Stimulated activated CD4-positive, alpha-beta T cell treated with anti-CD3 and anti-CD28 coated beads, Interleukin-15, amount 100 ng/mL, for 1 hour (primary cell): ENCODE measurements around the gene CDC5L.
A peak's percentile ranks its signal among the peaks of the same experiment; 100 is the strongest.
"Not testable (repeated sequence)": the region's sequence is repeated elsewhere in the genome, so short reads cannot be mapped to it uniquely, and the experiment has no call there.

Experiments used
- DNase-seq, 2 donors: peaks; one replicate each; pipeline ENCODE4 v3.0.0-alpha.2; 2020; ENCODE audit warnings: low read depth in 1 of 2, low spot score in 1 of 2

Gene CDC5L

GRCh38 chr6:44387346-44388134 lies at the start of gene CDC5L:
TSS of gene CDC5L (plus strand) at chr6:44387706. CDS start at chr6:44387824, 118 bp downstream.
- DNase-seq: peak; percentile 70 to 84

GRCh38 chr6:44338228-44339122 lies 49.0 kb upstream of the CDC5L start:
- DNase-seq: peak; percentile 25 to 36

- no peak for DNase-seq
These were observed 48.2 kb upstream of the CDC5L start for GRCh38 chr6:44339301-44339700.

DNA sequence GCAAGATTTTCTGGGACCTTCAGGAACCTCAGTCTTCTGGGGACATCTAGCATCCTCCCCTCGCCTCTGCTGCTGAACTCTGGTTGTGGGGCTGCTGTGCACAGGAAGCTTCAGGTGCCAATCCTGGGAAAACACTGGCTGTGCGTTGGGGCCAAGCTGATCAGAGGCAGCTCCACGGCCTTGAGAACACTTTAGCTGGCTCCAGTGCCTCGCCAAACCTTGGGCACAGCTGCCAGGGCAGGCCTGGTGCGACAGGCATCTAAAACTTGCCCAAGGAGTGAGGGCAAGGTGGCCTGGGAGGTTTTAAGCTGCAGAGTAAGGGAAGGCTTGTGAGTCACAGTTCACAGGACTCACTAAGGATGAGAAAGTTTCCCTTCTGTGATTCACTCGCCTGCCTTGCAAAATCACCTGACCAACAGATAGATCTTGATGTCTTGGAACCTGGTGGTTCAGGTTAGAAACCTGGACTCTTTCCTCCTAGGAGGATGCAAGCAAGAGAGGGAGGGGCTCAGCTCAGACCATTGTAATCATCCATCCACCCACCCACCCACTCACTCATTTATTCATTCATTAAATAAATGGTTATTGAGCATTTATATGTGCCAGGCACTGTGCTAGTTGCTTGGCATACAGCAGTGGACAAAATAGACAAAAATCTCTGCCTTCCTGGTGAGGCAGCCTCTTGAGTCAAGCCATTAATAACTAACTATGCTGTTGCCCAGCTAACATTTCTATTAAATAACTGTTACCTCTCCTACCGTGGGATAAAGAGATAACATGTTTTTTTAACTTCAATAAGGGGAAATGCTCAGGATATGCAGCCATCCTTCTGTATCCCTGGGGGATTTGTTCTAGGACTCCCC lies 47.5 kb upstream of the CDC5L start:
- no peak for DNase-seq

DNA sequence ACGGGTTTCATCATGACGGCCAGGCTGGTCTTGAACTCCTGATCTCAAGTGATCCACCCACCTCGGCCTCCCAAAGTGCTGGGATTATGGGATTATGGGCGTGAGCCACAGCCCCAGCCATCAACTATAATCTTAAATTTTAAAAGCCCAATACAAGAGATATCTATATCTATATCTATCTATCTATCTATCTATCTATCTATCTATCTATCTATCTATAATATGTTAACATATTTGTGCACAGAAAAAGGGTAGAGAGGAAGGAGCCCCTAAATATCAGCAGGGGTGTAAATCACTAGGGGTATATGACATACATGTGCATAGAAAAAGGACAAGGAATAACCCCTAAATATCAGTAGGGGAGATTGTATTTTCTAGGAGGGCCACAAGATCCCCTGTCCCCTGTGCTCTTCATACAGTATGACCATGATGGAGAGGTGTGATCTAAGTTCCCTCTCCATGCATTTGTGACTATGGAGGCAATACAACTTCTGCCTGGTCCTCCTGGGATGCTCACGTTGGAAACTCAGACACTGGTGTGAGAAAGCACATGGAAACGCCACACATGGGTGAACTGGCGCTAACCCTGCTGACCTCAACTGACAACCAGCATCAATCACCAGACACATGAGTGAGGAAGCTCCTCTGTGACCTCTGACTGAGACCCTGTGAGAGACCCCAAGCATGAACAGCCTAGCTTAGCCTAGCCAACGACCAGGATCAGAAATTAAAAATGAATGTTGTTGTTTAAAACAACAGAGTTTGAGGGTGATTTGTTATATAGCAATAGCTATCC lies 46.2 kb upstream of the CDC5L start:
- DNase-seq: no peak

GRCh38 chr6:44342052-44342451 lies 45.5 kb upstream of the CDC5L start:
- DNase-seq: no peak

GRCh38 chr6:44342489-44342888 lies 45.0 kb upstream of the CDC5L start, which contains the start of gene SPATS1:
TSS of gene SPATS1 (plus strand) at chr6:44342650. CDS start at chr6:44343096, 446 bp downstream.
- DNase-seq: no peak

DNA sequence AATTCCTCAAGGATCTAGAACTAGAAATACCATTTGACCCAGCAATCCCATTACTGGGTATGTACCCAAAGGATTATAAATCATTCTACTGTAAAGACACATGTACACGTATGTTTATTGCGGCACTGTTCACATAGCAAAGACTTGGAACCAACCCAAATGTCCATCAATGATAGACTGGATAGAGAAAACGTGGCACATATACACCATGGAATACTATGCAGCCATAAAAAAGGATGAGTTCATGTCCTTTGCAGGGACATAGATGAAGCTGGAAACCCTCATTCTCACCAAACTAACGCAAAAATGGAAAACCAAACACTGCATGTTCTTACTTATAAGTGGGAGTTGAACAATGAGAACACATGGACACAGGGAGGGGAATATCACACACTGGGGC lies 40.7 kb upstream of the CDC5L start:
- DNase-seq: not testable (repeated sequence)

GRCh38 chr6:44349904-44350649 lies 37.4 kb upstream of the CDC5L start:
- DNase-seq: no peak

DNA sequence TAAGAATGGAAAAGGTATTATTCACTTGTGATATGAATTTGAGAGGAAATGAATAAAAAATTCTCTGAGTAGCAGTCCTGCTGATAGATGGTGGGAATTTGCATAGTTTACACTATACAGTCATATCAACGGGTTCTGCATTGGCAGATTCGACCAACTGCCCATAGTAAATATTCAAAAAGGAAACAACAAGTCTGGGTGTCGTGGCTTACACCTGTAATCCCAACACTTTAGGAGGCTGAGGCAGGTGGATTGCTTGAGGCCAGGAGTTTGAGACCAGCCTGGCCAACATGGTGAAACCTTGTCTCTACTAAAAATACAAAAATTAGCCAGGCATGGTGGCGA lies 36.9 kb upstream of the CDC5L start:
- not testable (repeated sequence) for DNase-seq

GRCh38 chr6:44352259-44352658 lies 35.2 kb upstream of the CDC5L start:
- DNase-seq: no peak

DNA sequence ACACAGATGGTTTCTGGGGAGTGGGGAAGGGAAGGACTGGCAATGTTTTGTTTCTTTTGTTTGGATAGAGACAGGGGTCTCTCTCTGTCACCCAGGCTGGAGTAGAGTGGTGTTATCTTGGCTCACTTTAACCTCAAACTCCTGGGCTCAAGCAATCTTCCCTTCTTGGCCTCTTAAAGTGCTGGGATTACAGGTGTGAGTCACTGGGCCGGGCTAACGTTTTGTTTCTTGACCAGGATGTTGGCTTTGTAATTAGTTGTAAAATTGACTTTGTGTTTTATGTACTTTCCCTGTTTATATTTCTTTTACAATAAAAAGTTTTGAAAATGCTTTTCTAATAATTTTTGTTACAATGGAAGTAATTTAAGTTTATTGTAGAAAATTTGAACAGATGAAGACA lies 34.2 kb upstream of the CDC5L start:
- DNase-seq: no peak

GRCh38 chr6:44355640-44356039 lies 31.9 kb upstream of the CDC5L start:
- DNase-seq: no peak

- DNase-seq: no peak
These were observed 31.0 kb upstream of the CDC5L start for GRCh38 chr6:44356487-44356886.

- no peak for DNase-seq
These were observed 27.5 kb upstream of the CDC5L start for GRCh38 chr6:44359973-44360372.

DNA sequence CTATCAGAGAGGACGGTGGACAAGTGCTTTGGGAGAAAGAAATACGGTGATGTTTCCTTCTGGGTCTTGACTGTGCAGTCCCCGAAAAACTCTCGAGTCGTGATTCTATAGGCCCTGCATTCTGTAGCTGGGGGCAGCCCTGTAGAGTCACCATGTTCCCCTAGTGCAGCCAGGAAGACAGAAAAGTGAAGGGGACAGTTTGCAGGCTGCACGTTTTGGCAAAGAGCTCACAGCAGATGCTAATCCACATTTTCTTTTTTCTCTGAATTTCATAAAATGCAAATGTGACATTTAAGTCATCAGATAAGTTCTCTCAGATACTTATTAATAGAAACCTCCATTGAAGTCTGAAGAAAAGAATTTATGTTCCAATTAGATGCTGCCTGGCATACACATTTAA lies 25.6 kb upstream of the CDC5L start:
- DNase-seq: no peak

DNA sequence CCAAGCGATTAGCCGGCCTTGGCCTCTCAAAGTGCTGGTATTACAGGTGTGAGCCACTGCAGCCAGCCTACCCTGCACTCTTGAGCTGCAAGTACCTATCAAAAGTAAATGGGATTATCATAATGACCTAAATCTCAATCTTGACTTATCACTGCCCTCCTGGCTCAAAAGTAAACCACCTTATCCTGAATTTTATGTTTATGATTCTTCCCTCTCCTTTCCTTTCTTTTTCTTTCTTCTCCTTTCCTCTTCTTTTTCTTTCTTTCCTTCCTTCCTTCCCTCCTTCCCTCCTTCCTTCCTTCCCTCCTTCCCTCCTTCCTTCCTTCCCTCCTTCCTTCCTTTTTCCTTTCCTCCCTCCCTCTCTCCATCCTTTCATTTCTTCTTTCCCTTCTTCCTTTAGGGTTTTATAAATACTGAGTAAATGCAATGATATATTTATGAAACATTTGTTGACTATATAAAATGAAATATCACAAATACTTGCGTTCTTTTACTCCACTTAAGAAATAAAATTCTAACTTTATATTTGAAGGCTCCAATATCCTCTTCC lies 24.1 kb upstream of the CDC5L start:
- DNase-seq: no peak

GRCh38 chr6:44366781-44367180 lies 20.7 kb upstream of the CDC5L start:
- DNase-seq: no peak

DNA sequence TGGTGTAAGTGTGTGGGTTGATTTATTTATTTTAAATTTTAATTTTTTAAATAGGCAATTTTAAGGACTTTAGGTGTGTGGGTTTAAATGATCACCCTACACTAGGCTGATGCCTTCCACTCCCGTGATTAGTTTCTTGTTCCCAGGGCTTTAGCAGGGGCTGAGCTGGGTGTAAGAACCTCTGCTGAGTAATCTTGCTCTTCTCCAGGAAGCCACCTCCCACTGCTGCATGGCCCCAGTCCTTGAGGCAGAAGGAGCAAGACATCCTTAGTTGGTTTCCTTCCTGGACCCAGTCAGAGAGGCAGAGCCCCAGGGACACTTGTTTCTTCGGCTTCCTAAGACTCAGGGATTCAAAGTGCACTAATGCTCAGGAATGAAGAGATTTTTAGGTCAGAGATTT lies 19.8 kb upstream of the CDC5L start:
- DNase-seq: no peak
